CD14-positive monocyte (primary cell): ENCODE results near the gene MS4A4E. TPM values are rescaled to one million over a fixed set of nuclear protein-coding genes. Genes with fewer than 3 reads are reported as not detected.

Experiments
- DNase-seq, 3 donors: peaks; one replicate each; pipeline ENCODE4 v3.0.0-alpha.2; 2011 to 2022
- H2AFZ ChIP-seq: 2 replicates; pipeline ENCODE4 v1.6.0; 2012; ENCODE audit warnings: mild to moderate bottlenecking, low read depth, low read length, inconsistent platforms; ENCODE audit not compliant: insufficient read depth, poor library complexity, severe bottlenecking
- H3K27ac ChIP-seq, 2 donors: 1 replicate in 1 of 2; 2 replicates in 1 of 2; pipeline ENCODE4 v1.5.1; 2012 to 2013; ENCODE audit warnings: low read length in 2 of 2, control low read depth in 1 of 2, inconsistent platforms in 1 of 2, low read depth in 1 of 2, mild to moderate bottlenecking in 1 of 2
- H3K27me3 ChIP-seq, 2 donors: one replicate each; pipeline versions ENCODE4 v1.6.0 to v1.6.1; 2011 to 2013; ENCODE audit warnings: low read length in 2 of 2; ENCODE audit not compliant: control insufficient read depth in 2 of 2, insufficient read depth in 2 of 2
- H3K36me3 ChIP-seq, 2 donors: replicated peaks in 1 of 2; 1 replicate in 1 of 2; 2 replicates in 1 of 2; pipeline versions ENCODE4 v1.5.1 to v1.6.1; 2012 to 2013; ENCODE audit warnings: low read length in 2 of 2, control low read depth in 1 of 2, inconsistent platforms in 1 of 2, mild to moderate bottlenecking in 1 of 2; ENCODE audit not compliant: insufficient read depth in 2 of 2, control insufficient read depth in 1 of 2
- H3K4me1 ChIP-seq, 2 donors: 1 replicate in 1 of 2; 2 replicates in 1 of 2; pipeline versions ENCODE4 v1.5.1 to v1.6.1; 2012 to 2013; ENCODE audit warnings: low read length in 2 of 2, control low read depth in 1 of 2, inconsistent platforms in 1 of 2, mild to moderate bottlenecking in 1 of 2, moderate library complexity in 1 of 2; ENCODE audit not compliant: insufficient read depth in 2 of 2, control insufficient read depth in 1 of 2
- H3K4me2 ChIP-seq: replicated peaks from 2 replicates; pipeline ENCODE3; 2012; ENCODE audit warnings: low read length, moderate library complexity, mild to moderate bottlenecking; ENCODE audit not compliant: poor library complexity, severe bottlenecking; ENCODE audit errors: extremely low read depth
- H3K4me3 ChIP-seq, 3 experiments: fragments of 200-600 bp in 1 of 3; sonication (generic) in 1 of 3; replicated peaks in 1 of 3; 1 replicate in 2 of 3; 2 replicates in 1 of 3; pipeline ENCODE4 v1.5.1; 2011 to 2013; ENCODE audit warnings: low read length in 3 of 3, mild to moderate bottlenecking in 3 of 3, control low read depth in 2 of 3, low read depth in 2 of 3, inconsistent platforms in 1 of 3, moderate library complexity in 1 of 3
- H3K79me2 ChIP-seq: 2 replicates; pipeline ENCODE4 v1.6.0; 2012; ENCODE audit warnings: mild to moderate bottlenecking, control low read depth, inconsistent platforms, low read length, moderate library complexity; ENCODE audit not compliant: insufficient read depth
- H3K9ac ChIP-seq: 2 replicates; pipeline ENCODE4 v1.6.0; 2017; ENCODE audit warnings: low read length, mild to moderate bottlenecking; ENCODE audit not compliant: insufficient read depth, poor library complexity, severe bottlenecking
- H3K9me3 ChIP-seq, 2 donors: replicated peaks in 1 of 2; 1 replicate in 1 of 2; 2 replicates in 1 of 2; pipeline versions ENCODE4 v1.5.1 to v1.6.1; 2012 to 2013; ENCODE audit warnings: low read length in 2 of 2, control low read depth in 1 of 2; ENCODE audit not compliant: control insufficient read depth in 1 of 2, insufficient read depth in 1 of 2
- H4K20me1 ChIP-seq: 2 replicates; pipeline ENCODE4 v1.6.0; 2012; ENCODE audit warnings: mild to moderate bottlenecking, low read length, control low read depth, moderate library complexity; ENCODE audit not compliant: insufficient read depth
- H3K27ac Mint-ChIP-seq, 7 donors: one replicate each; pipeline ENCODE4 v1.8.0; 2020; ENCODE audit warnings: mild to moderate bottlenecking in 7 of 7, mixed read lengths in 7 of 7, moderate library complexity in 6 of 7, inconsistent platforms in 2 of 7
- H3K27me3 Mint-ChIP-seq, 3 donors: one replicate each; pipeline ENCODE4 v1.8.0; 2021 to 2022; ENCODE audit warnings: low read depth in 3 of 3, mild to moderate bottlenecking in 3 of 3, mixed read lengths in 3 of 3, moderate library complexity in 3 of 3, inconsistent platforms in 1 of 3
- H3K36me3 Mint-ChIP-seq, 2 donors: one replicate each; pipeline ENCODE4 v1.8.0; 2020; ENCODE audit warnings: mixed read lengths in 2 of 2, inconsistent platforms in 1 of 2, mild to moderate bottlenecking in 1 of 2
- H3K4me1 Mint-ChIP-seq: one replicate; pipeline ENCODE4 v1.8.0; 2020; ENCODE audit warnings: mild to moderate bottlenecking, mixed read lengths
- H3K4me3 Mint-ChIP-seq, 2 donors: one replicate each; pipeline ENCODE4 v1.8.0; 2020; ENCODE audit warnings: mild to moderate bottlenecking in 2 of 2, mixed read lengths in 2 of 2, moderate library complexity in 1 of 2
- H3K9me3 Mint-ChIP-seq, 7 donors: one replicate each; pipeline ENCODE4 v1.8.0; 2020 to 2022; ENCODE audit warnings: mixed read lengths in 7 of 7, mild to moderate bottlenecking in 6 of 7, moderate library complexity in 6 of 7, inconsistent platforms in 2 of 7
- WGBS: methylation state at CpG from one replicate; pipeline ENCODE4 v1.1.5; 2013; ENCODE audit warnings: missing lambda C conversion rate; ENCODE audit not compliant: insufficient coverage; 5-methylcytosine and 5-hydroxymethylcytosine counted together
- intact Hi-C, 2 donors: fragments of 100-400 bp; cut with micrococcal nuclease; formaldehyde crosslinking; loops; one replicate each; pipeline versions ENCODE4 v1.15.0 to v1.15.1; 2023
- polyA plus RNA-seq, 3 donors: library from polyadenylated mRNA; depleted of rRNA in 1 of 3; unstranded in 2 of 3; stranded (reverse) in 1 of 3; fragments of 300-500 nt in 2 of 3; fragments of >200 nt in 1 of 3; fragmentation: Illumina TruSeq in 2 of 3; gene quantifications; 1 replicate in 2 of 3; 2 replicates in 1 of 3; pipeline ENCODE4 v1.2.3, GENCODE V29; 2012 to 2021
- TF ChIP-seq, protein P1 (sequence below): fragments of 200-600 bp; IDR thresholded peaks from one replicate; pipeline ENCODE4 v1.8.0; 2022; ENCODE audit warnings: antibody characterized with exemption, mild to moderate bottlenecking

MS4A4E gene
- polyA plus RNA-seq, 3 donors = 1.00 to 10.2 (median 1.1) TPM

DNA sequence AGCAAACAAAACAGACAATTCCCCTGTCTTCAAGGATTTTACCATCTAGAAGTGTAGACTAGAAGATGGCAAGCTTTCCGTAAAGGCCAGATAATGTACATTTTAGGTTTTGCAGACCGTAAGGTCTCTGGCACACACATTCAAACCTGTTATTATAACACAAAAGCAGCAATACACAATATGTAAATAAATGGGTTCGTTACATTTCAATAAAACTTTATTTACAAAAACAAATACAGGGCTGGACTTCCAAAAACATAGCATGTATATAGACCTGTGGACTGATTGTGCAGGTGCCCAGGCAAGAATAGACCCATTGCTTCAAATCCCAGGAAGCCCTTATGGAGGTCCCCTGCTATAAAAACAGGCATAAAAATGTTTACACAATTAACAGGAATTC lies 33.0 kb downstream of the MS4A4E start:
- H3K4me3 ChIP-seq = no peak overlapping the region
- H3K36me3 ChIP-seq = peaks cover 37 to 82% of the 10 kb centered on the region in 2 donors
- no peaks in the 10 kb centered on the region for H3K27me3 Mint-ChIP-seq
- intact Hi-C loops = no loop called here
- no peak overlapping the region for H2AFZ ChIP-seq
- peaks cover 6 to 10% of the 10 kb centered on the region in 2 donors for H3K4me1 ChIP-seq
- H3K9me3 ChIP-seq = no peaks in the 10 kb centered on the region
- DNase-seq = no peak
- H3K4me3 Mint-ChIP-seq = no peak overlapping the region
- H3K4me1 Mint-ChIP-seq = peaks cover 14% of the 10 kb centered on the region
- H3K9ac ChIP-seq = no peak overlapping the region
- peaks cover 61 to 73% of the 10 kb centered on the region in 2 donors for H3K36me3 Mint-ChIP-seq
- H3K9me3 Mint-ChIP-seq = peaks cover 0 to 3% (median 0%) of the 10 kb centered on the region in 7 donors
- no peaks in the 10 kb centered on the region for H3K27me3 ChIP-seq
- H3K79me2 ChIP-seq = peaks cover 9% of the 10 kb centered on the region
- no peak overlapping the region for H3K27ac Mint-ChIP-seq
- no CpG with 5 or more reads among the region's 3 CpGs for WGBS
- no peaks in the 10 kb centered on the region for H4K20me1 ChIP-seq
- no peak overlapping the region for H3K27ac ChIP-seq
- TF ChIP-seq, protein P1, sequence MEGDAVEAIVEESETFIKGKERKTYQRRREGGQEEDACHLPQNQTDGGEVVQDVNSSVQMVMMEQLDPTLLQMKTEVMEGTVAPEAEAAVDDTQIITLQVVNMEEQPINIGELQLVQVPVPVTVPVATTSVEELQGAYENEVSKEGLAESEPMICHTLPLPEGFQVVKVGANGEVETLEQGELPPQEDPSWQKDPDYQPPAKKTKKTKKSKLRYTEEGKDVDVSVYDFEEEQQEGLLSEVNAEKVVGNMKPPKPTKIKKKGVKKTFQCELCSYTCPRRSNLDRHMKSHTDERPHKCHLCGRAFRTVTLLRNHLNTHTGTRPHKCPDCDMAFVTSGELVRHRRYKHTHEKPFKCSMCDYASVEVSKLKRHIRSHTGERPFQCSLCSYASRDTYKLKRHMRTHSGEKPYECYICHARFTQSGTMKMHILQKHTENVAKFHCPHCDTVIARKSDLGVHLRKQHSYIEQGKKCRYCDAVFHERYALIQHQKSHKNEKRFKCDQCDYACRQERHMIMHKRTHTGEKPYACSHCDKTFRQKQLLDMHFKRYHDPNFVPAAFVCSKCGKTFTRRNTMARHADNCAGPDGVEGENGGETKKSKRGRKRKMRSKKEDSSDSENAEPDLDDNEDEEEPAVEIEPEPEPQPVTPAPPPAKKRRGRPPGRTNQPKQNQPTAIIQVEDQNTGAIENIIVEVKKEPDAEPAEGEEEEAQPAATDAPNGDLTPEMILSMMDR = no peak
- H3K4me2 ChIP-seq = no peak overlapping the region

DNA sequence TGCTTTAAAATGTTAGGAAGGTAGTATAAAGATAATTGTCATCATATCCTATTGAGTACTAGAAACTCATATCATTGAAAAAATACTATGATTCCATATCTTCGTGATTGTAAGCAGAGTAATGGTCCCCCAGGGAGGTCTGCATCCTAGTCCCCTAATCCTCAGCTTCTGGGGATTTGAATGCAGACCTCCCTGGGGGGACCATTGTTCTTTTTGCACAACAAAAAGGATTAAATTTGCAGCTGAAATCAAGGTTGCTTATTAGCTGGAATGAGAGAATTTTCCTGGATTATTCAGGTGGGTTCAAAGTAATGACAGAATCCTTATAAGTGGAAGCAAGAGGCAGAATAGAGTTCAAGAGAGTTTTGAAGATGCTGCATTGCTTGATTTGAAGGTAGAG lies 34.0 kb downstream of the MS4A4E start:
- no peaks in the 10 kb centered on the region for H3K9me3 ChIP-seq
- Mint-ChIP-seq H3K36me3 (peaks cover 55 to 72% of the 10 kb centered on the region in 2 donors), H3K4me1 (peaks cover 21% of the 10 kb centered on the region), H3K4me3 (no peak overlapping the region), H3K27me3 (no peaks in the 10 kb centered on the region), H3K9me3 (peaks cover 0 to 3% (median 0%) of the 10 kb centered on the region in 7 donors), H3K27ac (no peak overlapping the region)
- TF ChIP-seq, protein P1 = no peak
- peaks cover 10 to 19% of the 10 kb centered on the region in 2 donors for H3K4me1 ChIP-seq
- no peak for DNase-seq
- H3K27me3 ChIP-seq = no peaks in the 10 kb centered on the region
- H3K9ac ChIP-seq = no peak overlapping the region
- H2AFZ ChIP-seq = no peak overlapping the region
- intact Hi-C loops = no loop called here
- H3K36me3 ChIP-seq = peaks cover 36 to 76% of the 10 kb centered on the region in 2 donors
- no peak overlapping the region for H3K27ac ChIP-seq
- no peaks in the 10 kb centered on the region for H4K20me1 ChIP-seq
- WGBS = no CpG with 5 or more reads among the region's 1 CpG
- H3K79me2 ChIP-seq = peaks cover 6% of the 10 kb centered on the region
- no peak overlapping the region for H3K4me3 ChIP-seq
- H3K4me2 ChIP-seq = no peak overlapping the region
